ENCODE measurements around the gene ZIK1. TPM values are rescaled to one million over a fixed set of nuclear protein-coding genes. Genes with fewer than 3 reads are reported as not detected.

ZIK1 gene
- total RNA-seq, 1 experiment from 2014 or later: not detected

- TF ChIP-seq, protein P1, sequence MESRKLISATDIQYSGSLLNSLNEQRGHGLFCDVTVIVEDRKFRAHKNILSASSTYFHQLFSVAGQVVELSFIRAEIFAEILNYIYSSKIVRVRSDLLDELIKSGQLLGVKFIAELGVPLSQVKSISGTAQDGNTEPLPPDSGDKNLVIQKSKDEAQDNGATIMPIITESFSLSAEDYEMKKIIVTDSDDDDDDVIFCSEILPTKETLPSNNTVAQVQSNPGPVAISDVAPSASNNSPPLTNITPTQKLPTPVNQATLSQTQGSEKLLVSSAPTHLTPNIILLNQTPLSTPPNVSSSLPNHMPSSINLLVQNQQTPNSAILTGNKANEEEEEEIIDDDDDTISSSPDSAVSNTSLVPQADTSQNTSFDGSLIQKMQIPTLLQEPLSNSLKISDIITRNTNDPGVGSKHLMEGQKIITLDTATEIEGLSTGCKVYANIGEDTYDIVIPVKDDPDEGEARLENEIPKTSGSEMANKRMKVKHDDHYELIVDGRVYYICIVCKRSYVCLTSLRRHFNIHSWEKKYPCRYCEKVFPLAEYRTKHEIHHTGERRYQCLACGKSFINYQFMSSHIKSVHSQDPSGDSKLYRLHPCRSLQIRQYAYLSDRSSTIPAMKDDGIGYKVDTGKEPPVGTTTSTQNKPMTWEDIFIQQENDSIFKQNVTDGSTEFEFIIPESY (IDR thresholded peaks at IDR 0.05; ENCODE audit: extremely low read depth, insufficient replicate concordance, low read length): no peak
- TF ChIP-seq CEBPB (IDR thresholded peaks at IDR 0.05; ENCODE audit: low read depth) (no peak), SIN3A (IDR thresholded peaks at IDR 0.05; ENCODE audit: low read depth) (no peak), EZH2 (IDR thresholded peaks at IDR 0.05) (no peak), SP1 (IDR thresholded peaks at IDR 0.05; ENCODE audit: low read depth) (no peak), CTCF (IDR thresholded peaks at IDR 0.05 in 2 of 3, conservative IDR thresholded peaks at IDR 0.05 in 1 of 3; ENCODE audit: borderline replicate concordance in 1 of 3, insufficient read depth in 1 of 3, low read depth in 2 of 3, low read length in 2 of 3) (no peak), JUND (IDR thresholded peaks at IDR 0.05) (no peak), SRF (IDR thresholded peaks at IDR 0.05; ENCODE audit: low read depth) (no peak), CBX3 (IDR thresholded peaks at IDR 0.05; ENCODE audit: low read depth) (no peak)
Measured at GRCh38 chr19:57633832-57634131, 49.8 kb downstream of the ZIK1 start (continued).

- no peaks in the 10 kb centered on the region for H4K20me1 ChIP-seq (ENCODE audit: insufficient read depth)
- H3K27ac ChIP-seq (ENCODE audit: low read depth, low read length): no peak overlapping the region
- ATAC-seq (no peak), DNase-seq (ENCODE audit: low read depth, low spot score) (no peak)
- H3K27me3 ChIP-seq (ENCODE audit: insufficient read depth, low read length): no peaks in the 10 kb centered on the region
- no peak overlapping the region for H3K4me2 ChIP-seq (ENCODE audit: low read length)
- no peaks in the 10 kb centered on the region for H3K79me2 ChIP-seq (ENCODE audit: insufficient read depth, low read length)
- peaks cover 24 to 29% of the 10 kb centered on the region in 2 experiments; a peak in 3 of 4 replicates for H3K9me3 ChIP-seq (ENCODE audit: control insufficient read depth in 1 of 2, insufficient read depth in 1 of 2, low read depth in 1 of 2, low read length in 2 of 2)
- H2AFZ ChIP-seq (ENCODE audit: low read depth, low read length, poor library complexity, severe bottlenecking): no peak overlapping the region
- H3K4me3 ChIP-seq (replicated peaks in 1 of 2; ENCODE audit: low read depth in 1 of 2, low read length in 2 of 2): no peak overlapping the region
- H3K4me1 ChIP-seq (ENCODE audit: control insufficient read depth in 1 of 2, insufficient read depth in 2 of 2, low read length in 2 of 2): peaks cover 3 to 7% of the 10 kb centered on the region in 2 experiments; a peak in 2 of 4 replicates
- intact Hi-C loops (cut with micrococcal nuclease): loop anchor here (10.0 kb wide), 1 partner anchor 277 kb away; the partner anchor contains the start of gene ZNF417
- no TSS peak for BruUV-seq (replicated peaks)
- CTCF ChIA-PET: no interaction called here
- H3K9me2 ChIP-seq (ENCODE audit: insufficient read depth): no peaks in the 10 kb centered on the region
- H3K36me3 ChIP-seq (ENCODE audit: control insufficient read depth in 1 of 2, insufficient read depth in 2 of 2, low read length in 2 of 2): peaks cover 15 to 23% of the 10 kb centered on the region in 2 experiments
- POLR2A ChIA-PET: no interaction called here
- RAD21 ChIA-PET (ENCODE audit: low non-redundant PET in 1 of 2, low total read pairs in 2 of 2, uncharacterized antibody in 2 of 2, unreplicated experiment in 2 of 2): no interaction called here
- H3K9ac ChIP-seq (ENCODE audit: low read length): no peak overlapping the region
- TF ChIP-seq TCF7L2 (IDR thresholded peaks at IDR 0.05; ENCODE audit: borderline replicate concordance, extremely low read depth, insufficient read depth, insufficient read length): no peak
- TF ChIP-seq JUND (IDR thresholded peaks at IDR 0.05): no peak
- TF ChIP-seq CTCF (IDR thresholded peaks at IDR 0.05 in 2 of 3, conservative IDR thresholded peaks at IDR 0.05 in 1 of 3; ENCODE audit: borderline replicate concordance in 1 of 3, insufficient read depth in 1 of 3, low read depth in 2 of 3, low read length in 2 of 3): no peak
- no peak for TF ChIP-seq CBX3 (IDR thresholded peaks at IDR 0.05; ENCODE audit: low read depth)
- no peak for TF ChIP-seq FOSL1 (IDR thresholded peaks at IDR 0.05; ENCODE audit: low read depth)
- no peak for TF ChIP-seq CEBPB (IDR thresholded peaks at IDR 0.05; ENCODE audit: low read depth)
- TF ChIP-seq POLR2AphosphoS5 (IDR thresholded peaks at IDR 0.05; ENCODE audit: low read depth, low read length): no peak
- TF ChIP-seq POLR2A (IDR thresholded peaks at IDR 0.05; ENCODE audit: borderline replicate concordance, extremely low read depth, insufficient read depth, insufficient read length): no peak
- TF ChIP-seq SIN3A (IDR thresholded peaks at IDR 0.05; ENCODE audit: low read depth): no peak
- TF ChIP-seq, protein P2, sequence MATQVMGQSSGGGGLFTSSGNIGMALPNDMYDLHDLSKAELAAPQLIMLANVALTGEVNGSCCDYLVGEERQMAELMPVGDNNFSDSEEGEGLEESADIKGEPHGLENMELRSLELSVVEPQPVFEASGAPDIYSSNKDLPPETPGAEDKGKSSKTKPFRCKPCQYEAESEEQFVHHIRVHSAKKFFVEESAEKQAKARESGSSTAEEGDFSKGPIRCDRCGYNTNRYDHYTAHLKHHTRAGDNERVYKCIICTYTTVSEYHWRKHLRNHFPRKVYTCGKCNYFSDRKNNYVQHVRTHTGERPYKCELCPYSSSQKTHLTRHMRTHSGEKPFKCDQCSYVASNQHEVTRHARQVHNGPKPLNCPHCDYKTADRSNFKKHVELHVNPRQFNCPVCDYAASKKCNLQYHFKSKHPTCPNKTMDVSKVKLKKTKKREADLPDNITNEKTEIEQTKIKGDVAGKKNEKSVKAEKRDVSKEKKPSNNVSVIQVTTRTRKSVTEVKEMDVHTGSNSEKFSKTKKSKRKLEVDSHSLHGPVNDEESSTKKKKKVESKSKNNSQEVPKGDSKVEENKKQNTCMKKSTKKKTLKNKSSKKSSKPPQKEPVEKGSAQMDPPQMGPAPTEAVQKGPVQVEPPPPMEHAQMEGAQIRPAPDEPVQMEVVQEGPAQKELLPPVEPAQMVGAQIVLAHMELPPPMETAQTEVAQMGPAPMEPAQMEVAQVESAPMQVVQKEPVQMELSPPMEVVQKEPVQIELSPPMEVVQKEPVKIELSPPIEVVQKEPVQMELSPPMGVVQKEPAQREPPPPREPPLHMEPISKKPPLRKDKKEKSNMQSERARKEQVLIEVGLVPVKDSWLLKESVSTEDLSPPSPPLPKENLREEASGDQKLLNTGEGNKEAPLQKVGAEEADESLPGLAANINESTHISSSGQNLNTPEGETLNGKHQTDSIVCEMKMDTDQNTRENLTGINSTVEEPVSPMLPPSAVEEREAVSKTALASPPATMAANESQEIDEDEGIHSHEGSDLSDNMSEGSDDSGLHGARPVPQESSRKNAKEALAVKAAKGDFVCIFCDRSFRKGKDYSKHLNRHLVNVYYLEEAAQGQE (IDR thresholded peaks at IDR 0.05; ENCODE audit: low read depth): no peak
- TF ChIP-seq ZNF274 (IDR thresholded peaks at IDR 0.05; ENCODE audit: low read depth, low read length): no peak
- TF ChIP-seq EZH2 (IDR thresholded peaks at IDR 0.05): no peak
- TF ChIP-seq SP1 (IDR thresholded peaks at IDR 0.05; ENCODE audit: low read depth): no peak
Measured at GRCh38 chr19:57637379-57637778, 53.4 kb downstream of the ZIK1 start.
